ENCODE results near the gene COL27A1.

- TF ChIP-seq, protein P1, sequence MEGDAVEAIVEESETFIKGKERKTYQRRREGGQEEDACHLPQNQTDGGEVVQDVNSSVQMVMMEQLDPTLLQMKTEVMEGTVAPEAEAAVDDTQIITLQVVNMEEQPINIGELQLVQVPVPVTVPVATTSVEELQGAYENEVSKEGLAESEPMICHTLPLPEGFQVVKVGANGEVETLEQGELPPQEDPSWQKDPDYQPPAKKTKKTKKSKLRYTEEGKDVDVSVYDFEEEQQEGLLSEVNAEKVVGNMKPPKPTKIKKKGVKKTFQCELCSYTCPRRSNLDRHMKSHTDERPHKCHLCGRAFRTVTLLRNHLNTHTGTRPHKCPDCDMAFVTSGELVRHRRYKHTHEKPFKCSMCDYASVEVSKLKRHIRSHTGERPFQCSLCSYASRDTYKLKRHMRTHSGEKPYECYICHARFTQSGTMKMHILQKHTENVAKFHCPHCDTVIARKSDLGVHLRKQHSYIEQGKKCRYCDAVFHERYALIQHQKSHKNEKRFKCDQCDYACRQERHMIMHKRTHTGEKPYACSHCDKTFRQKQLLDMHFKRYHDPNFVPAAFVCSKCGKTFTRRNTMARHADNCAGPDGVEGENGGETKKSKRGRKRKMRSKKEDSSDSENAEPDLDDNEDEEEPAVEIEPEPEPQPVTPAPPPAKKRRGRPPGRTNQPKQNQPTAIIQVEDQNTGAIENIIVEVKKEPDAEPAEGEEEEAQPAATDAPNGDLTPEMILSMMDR (IDR thresholded peaks at IDR 0.05; ENCODE audit: extremely low read depth in 1 of 2, insufficient read depth in 1 of 2, low read depth in 1 of 2, low read length in 2 of 2) = no peak
- TF ChIP-seq GATA2 (IDR thresholded peaks at IDR 0.05; ENCODE audit: insufficient read depth, insufficient read length, low read depth, low read length) = no peak
These were observed 30.5 kb upstream of the COL27A1 start for GRCh38 chr9:114124666-114125475.

Data from endothelial cell of umbilical vein (primary cell).